ENCODE results near the gene VILL.
"Not testable (repeated sequence)": the region's sequence is repeated elsewhere in the genome, so short reads cannot be mapped to it uniquely, and the experiment has no call there.

Gene VILL

DNA sequence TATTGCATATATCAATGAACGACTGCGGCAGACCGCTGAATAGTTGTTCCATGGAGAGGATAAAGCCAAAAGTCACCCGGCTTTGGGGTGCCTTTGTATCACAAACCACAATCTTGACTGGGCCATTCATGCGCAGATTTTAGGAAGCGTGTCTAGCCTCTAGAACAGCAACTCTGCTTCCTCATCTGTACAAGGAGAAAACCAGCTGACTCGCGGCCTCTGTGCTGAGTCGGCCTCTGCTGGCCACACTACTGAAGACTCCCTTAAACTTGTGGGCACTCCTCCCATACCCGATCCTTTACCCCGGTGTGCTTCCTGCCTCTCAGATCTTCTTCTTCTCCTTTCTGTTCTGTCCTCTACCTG, 49.3 kb downstream of the VILL start:
- DNase-seq = no peak

GRCh38 chr3:38040401-38040800, 49.8 kb downstream of the VILL start:
- DNase-seq = no peak

DNA sequence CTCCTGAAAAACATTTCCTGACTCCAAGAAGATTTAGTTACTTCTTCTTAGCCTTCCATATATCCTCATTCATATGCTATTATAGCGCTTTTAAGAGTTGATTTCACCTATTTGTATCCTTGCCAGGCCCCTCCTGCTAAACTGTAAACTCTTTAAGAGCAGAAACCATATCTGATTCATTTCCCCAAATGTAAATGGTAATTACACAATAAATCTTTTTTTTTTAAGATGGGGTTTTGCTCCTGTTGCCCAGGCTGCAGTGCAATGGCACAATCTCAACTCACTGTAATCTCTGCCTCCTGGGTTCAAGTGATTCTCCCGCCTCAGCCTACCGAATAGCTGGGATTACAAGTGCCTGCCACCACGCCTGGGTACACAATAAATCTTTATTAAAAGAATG, 52.9 kb downstream of the VILL start:
- no peak for DNase-seq

DNA sequence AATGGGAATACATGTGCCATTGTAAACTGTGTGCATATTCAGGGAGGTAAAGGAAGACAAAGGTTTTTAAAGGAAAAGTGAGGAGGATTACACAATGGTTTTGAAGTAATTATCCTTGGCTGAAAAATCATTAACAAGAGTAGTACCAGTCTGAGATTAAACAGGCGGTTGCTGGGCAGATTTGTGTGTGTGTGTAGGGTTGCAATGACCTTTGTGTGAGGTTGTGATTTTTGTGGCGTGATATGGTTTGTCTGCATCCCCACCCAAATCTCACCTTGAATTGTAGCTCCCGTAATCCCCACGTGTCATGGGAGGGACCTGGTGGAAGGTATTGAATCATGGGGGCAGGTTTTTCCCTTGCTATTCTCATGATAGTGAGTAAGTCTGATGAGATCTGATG, 55.4 kb downstream of the VILL start:
- no peak for DNase-seq

GRCh38 chr3:38046821-38047220, 56.2 kb downstream of the VILL start:
- DNase-seq = no peak

- DNase-seq = no peak
Measured at GRCh38 chr3:38047896-38048295, 57.3 kb downstream of the VILL start.

DNA sequence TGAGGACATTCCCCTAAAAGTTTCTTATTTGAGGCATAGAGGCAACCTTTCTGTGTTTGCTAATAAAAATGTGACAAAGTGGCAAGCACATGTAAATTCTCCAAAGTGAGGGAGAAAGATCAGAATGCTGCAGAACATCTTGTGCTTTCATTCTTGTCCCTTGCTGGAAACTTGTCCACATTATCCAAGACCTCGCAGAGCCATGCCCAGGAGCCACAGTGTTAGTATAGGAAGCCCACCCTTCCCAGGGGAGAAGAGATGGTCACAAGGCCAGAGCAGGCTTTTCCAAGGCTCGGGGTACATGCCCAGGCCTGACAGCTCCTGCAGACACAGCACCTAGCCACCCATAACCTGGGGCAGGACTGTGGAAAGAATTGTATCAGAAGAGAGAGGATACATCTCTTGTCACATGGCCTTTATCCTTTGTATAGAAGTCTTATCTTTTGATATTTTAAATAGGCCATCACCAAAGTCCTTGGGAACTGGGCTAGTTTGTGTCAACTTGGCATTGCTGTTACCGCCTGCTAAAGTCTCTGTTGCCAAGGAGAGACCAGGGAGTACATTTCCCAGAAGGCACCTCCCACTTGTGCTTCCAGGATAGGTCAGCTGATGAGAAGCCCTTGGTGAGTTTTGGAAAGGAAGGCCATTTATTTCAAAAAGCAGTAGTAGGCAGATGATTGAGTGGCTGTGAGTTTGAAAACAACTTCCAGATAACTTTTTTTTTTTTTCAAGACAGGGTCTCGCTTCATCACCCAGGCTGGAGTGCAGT, 59.0 kb downstream of the VILL start:
- no peak for DNase-seq

DNA sequence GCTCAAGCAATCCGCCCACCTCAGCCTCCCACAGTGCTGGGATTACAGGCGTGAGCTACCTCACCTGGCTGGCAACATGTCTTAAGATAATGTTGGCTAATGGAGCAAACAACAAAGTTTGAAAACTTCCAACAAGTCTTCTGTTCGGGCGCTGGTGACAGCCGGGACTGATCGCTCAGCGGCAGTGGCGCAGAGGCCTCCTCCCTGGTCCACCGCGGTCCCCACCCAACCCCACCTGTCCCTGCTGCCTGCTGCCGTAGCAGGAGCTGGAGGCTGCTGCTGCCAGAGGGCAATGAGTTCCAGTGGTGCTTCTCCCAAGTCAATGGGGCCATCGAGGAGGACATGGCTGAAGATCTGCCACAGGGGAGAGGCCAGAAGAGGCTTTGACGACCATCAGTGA, 60.5 kb downstream of the VILL start:
- DNase-seq = no peak

DNA sequence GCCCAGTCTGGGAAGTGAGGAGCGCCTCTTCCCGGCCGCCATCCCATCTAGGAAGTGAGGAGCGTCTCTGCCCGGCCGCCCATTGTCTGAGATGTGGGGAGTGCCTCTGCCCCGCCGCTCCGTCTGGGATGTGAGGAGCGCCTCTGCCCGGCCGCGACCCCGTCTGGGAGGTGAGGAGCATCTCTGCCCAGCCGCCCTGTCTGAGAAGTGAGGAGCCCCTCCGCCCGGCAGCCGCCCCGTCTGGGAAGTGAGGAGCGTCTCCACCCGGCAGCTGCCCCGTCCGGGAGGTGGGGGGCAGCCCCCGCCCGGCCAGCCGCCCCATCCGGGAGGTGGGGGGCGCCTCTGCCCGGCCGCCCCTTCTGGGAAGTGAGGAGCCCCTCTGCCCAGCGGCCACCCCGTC, 62.7 kb downstream of the VILL start:
- DNase-seq = not testable (repeated sequence)

GRCh38 chr3:38053813-38054498, 63.4 kb downstream of the VILL start:
- not testable (repeated sequence) for DNase-seq

- DNase-seq = no peak
Measured at GRCh38 chr3:38054499-38055001, 64.0 kb downstream of the VILL start.

All from NCI-H69 (cell line).